Muscle layer of colon (tissue), 2 donors: Measurements from ENCODE around the gene AGR2.
"Not testable (repeated sequence)": the region's sequence is repeated elsewhere in the genome, so short reads cannot be mapped to it uniquely, and the experiment has no call there.

ENCODE experiments used
- H3K27ac ChIP-seq: one replicate; pipeline ENCODE4 v1.7.0; 2013; ENCODE audit warnings: low read depth, mild to moderate bottlenecking, low read length, moderate library complexity
- H3K27me3 ChIP-seq, 2 donors: one replicate each; pipeline ENCODE4 v1.7.0; 2013; ENCODE audit warnings: low read length in 2 of 2, mild to moderate bottlenecking in 2 of 2; ENCODE audit not compliant: insufficient read depth in 2 of 2, control insufficient read depth in 1 of 2
- H3K36me3 ChIP-seq: one replicate; pipeline ENCODE4 v1.7.0; 2013; ENCODE audit warnings: mild to moderate bottlenecking, low read length; ENCODE audit not compliant: insufficient read depth
- H3K4me1 ChIP-seq: one replicate; pipeline ENCODE4 v1.7.0; 2013; ENCODE audit warnings: mild to moderate bottlenecking, low read length; ENCODE audit not compliant: insufficient read depth
- H3K4me3 ChIP-seq, 2 donors: one replicate each; pipeline ENCODE4 v1.7.0; 2013; ENCODE audit warnings: low read length in 2 of 2, low read depth in 1 of 2, mild to moderate bottlenecking in 1 of 2, moderate library complexity in 1 of 2
- H3K9ac ChIP-seq: one replicate; pipeline ENCODE4 v1.7.0; 2013; ENCODE audit warnings: low read length
- H3K9me3 ChIP-seq: one replicate; pipeline ENCODE4 v1.7.0; 2013; ENCODE audit warnings: mild to moderate bottlenecking, low read length
- donor health status: abdominal sarcoma.
- donor health status: Adenocarcinoma of cecum.

AGR2 gene

GRCh38 chr7:16804674-16805439 lies at the start of gene AGR2:
AGR2 (minus strand) TSS chr7:16804999; CDS start chr7:16801796, 3,203 bp downstream.
- Histone ChIP-seq H3K4me3 (no peak within 1 kb of the TSS), H3K9ac (no peak within 1 kb of the TSS)

DNA sequence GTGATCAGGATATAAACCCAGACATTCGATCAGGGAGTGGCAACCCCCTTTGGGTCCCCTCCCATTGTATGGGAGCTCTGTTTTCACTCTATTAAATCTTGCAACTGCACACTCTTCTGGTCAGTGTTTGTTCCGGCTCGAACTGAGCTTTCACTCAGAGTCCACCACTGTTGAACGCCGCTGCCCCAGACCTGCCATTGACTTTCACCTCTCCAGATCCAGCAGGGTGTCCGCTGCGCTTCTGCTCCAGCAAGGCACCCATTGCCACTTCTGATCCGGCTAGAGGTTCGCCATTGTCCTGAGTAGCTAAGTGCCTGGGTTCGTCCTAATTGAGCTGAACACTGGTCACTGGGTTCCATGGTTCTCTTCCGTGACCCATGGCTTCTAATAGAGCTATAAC lies 48.4 kb upstream of the AGR2 start:
- not testable (repeated sequence) for H3K9ac ChIP-seq, H3K9me3 ChIP-seq, H3K36me3 ChIP-seq, H3K4me1 ChIP-seq, H3K27me3 ChIP-seq, H3K27ac ChIP-seq, H3K4me3 ChIP-seq

More at GRCh38 chr7:16804674-16805439, at the start of gene AGR2:
- Histone ChIP-seq H3K36me3 (no peaks in the 10 kb centered on the region), H3K27me3 (no peaks in the 10 kb centered on the region), H3K27ac (no peak within 1 kb of the TSS), H3K9me3 (no peaks in the 10 kb centered on the region), H3K4me1 (no peaks in the 10 kb centered on the region)

DNA sequence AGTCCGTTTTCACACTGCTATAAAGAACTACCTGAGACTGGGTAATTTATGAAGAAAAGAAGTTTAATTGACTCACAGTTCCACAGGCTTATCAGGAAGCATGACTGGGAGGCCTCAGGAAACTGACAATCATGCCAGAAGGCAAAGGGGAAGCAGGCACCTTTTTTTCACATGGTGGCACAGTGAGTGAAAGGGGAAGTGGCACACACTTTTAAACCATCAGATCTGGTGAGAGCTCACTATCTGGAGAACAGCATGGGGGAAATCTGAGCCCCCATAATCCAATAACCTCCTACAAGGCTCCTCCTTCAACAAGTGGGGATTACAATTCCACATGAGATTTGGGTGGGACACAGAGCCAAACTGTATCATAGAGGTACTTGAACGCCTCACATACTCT lies 47.0 kb upstream of the AGR2 start:
- Histone ChIP-seq H3K27me3 (no peaks in the 10 kb centered on the region), H3K4me1 (no peaks in the 10 kb centered on the region), H3K4me3 (no peak overlapping the region), H3K9me3 (no peaks in the 10 kb centered on the region), H3K9ac (no peak overlapping the region), H3K36me3 (no peaks in the 10 kb centered on the region), H3K27ac (no peak overlapping the region)

- Histone ChIP-seq H3K27ac (no peak overlapping the region), H3K36me3 (no peaks in the 10 kb centered on the region), H3K27me3 (no peaks in the 10 kb centered on the region), H3K9me3 (no peaks in the 10 kb centered on the region), H3K4me3 (no peak overlapping the region), H3K4me1 (no peaks in the 10 kb centered on the region), H3K9ac (no peak overlapping the region)
These were observed 46.0 kb upstream of the AGR2 start for GRCh38 chr7:16850614-16851466.

GRCh38 chr7:16849296-16850148 lies 44.7 kb upstream of the AGR2 start:
- Histone ChIP-seq H3K9me3 (no peaks in the 10 kb centered on the region), H3K27ac (no peak overlapping the region), H3K36me3 (no peaks in the 10 kb centered on the region), H3K9ac (no peak overlapping the region), H3K4me3 (no peak overlapping the region), H3K4me1 (no peaks in the 10 kb centered on the region), H3K27me3 (no peaks in the 10 kb centered on the region)

DNA sequence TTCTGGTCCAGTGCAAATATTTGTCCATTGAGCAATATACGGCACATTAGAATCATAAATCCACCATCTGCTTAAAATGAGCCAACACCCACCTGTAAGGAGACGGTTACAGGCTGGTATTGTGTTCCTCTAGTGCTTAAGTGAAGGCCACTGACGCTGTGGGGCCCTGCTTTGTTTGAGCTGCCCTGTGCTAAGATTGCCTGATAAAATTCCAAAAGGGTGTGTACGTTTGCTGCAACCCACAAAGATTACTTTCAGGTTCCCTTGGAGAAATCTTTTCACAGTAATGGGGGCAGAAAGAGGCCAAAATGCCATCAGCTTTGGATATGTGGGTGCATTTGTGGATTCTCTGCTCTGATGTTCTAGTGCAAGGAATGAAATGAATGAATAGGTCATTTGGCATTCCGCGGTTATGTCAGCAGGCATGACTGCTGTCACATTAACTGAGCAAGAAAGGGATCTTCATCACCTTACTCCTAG lies 42.6 kb upstream of the AGR2 start:
- no peak overlapping the region for H3K27ac ChIP-seq
- no peak overlapping the region for H3K9ac ChIP-seq
- no peaks in the 10 kb centered on the region for H3K36me3 ChIP-seq
- H3K9me3 ChIP-seq, result no peaks in the 10 kb centered on the region
- no peak overlapping the region for H3K4me3 ChIP-seq
- H3K4me1 ChIP-seq, result no peaks in the 10 kb centered on the region
- no peaks in the 10 kb centered on the region for H3K27me3 ChIP-seq

DNA sequence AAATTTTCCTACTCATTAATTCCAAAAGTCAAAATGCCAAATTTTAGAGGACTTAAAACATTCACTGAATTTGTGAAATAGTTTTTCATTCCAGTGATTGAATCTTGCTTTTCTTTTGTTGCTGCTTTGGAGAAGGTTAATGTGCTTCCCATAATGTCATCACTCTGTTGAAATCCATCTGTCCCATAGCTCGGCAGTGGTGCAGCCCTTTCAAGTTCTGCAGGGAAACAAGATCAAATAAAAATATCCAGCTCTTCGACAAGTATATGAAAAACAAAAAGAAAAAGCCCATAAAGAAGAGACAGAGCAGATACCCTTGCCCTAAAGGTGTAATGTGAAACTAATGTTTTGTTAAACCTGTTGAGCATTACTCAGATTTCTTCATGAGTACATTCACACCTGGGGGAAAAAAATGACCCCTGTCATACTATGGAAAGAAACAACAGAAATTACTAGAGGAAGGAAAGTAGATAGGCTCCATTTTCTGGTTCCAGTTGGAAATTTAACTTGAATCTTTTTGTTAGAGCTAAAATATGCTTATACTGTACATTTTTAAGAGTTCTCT lies 41.9 kb upstream of the AGR2 start:
- no peak overlapping the region for H3K9ac ChIP-seq
- H3K36me3 ChIP-seq, result no peaks in the 10 kb centered on the region
- no peaks in the 10 kb centered on the region for H3K27me3 ChIP-seq
- H3K4me1 ChIP-seq, result no peaks in the 10 kb centered on the region
- H3K4me3 ChIP-seq, result no peak overlapping the region
- no peak overlapping the region for H3K27ac ChIP-seq
- no peaks in the 10 kb centered on the region for H3K9me3 ChIP-seq

GRCh38 chr7:16845746-16846145 lies 40.9 kb upstream of the AGR2 start:
- Histone ChIP-seq H3K9ac (no peak overlapping the region), H3K27me3 (no peaks in the 10 kb centered on the region), H3K9me3 (no peaks in the 10 kb centered on the region), H3K27ac (no peak overlapping the region), H3K4me3 (no peak overlapping the region), H3K4me1 (no peaks in the 10 kb centered on the region), H3K36me3 (no peaks in the 10 kb centered on the region)

- H3K36me3 ChIP-seq, result no peaks in the 10 kb centered on the region
- H3K27ac ChIP-seq, result no peak overlapping the region
- no peaks in the 10 kb centered on the region for H3K9me3 ChIP-seq
- no peaks in the 10 kb centered on the region for H3K27me3 ChIP-seq
- no peaks in the 10 kb centered on the region for H3K4me1 ChIP-seq
- no peak overlapping the region for H3K9ac ChIP-seq
- H3K4me3 ChIP-seq, result no peak overlapping the region
These were observed 36.9 kb upstream of the AGR2 start for GRCh38 chr7:16841681-16842080.

GRCh38 chr7:16840094-16840493 lies 35.3 kb upstream of the AGR2 start:
- no peaks in the 10 kb centered on the region for H3K4me1 ChIP-seq

GRCh38 chr7:16839646-16840045 lies 34.8 kb upstream of the AGR2 start:
- H3K9ac ChIP-seq, result no peak overlapping the region
- no peaks in the 10 kb centered on the region for H3K36me3 ChIP-seq
- no peak overlapping the region for H3K27ac ChIP-seq
- H3K4me3 ChIP-seq, result no peak overlapping the region
- H3K9me3 ChIP-seq, result no peaks in the 10 kb centered on the region
- no peaks in the 10 kb centered on the region for H3K4me1 ChIP-seq
- no peaks in the 10 kb centered on the region for H3K27me3 ChIP-seq

More at GRCh38 chr7:16840094-16840493, 35.3 kb upstream of the AGR2 start:
- H3K27ac ChIP-seq, result no peak overlapping the region
- no peaks in the 10 kb centered on the region for H3K36me3 ChIP-seq
- H3K9me3 ChIP-seq, result no peaks in the 10 kb centered on the region
- H3K4me3 ChIP-seq, result no peak overlapping the region
- H3K27me3 ChIP-seq, result no peaks in the 10 kb centered on the region
- no peak overlapping the region for H3K9ac ChIP-seq
